Measurements from ENCODE around the gene APOC4.

APOC4 gene

DNA sequence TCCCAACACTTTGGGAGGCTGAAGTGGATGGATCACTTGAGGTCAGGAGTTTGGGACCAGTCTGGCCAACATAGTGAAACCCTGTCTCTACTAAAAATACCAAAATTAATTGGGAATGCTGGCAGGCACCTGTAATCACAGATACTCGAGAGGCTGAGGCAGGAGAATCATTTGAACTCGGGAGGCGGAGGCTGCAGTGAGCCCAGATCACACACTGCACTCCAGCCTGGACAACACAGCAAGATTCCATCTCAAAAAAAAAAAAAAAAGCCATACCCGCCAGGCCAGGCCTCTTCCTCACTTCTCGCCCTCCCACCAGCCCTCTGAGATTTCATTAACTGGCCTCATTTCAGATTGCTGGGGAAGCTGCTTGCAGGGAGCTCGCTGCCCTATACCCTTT lies 51.5 kb downstream of the APOC4 start:
- no peak overlapping the region for H3K27ac Mint-ChIP-seq
- H3K36me3 Mint-ChIP-seq: peaks cover 3% of the 10 kb centered on the region
- H3K4me3 Mint-ChIP-seq: no peak overlapping the region
- no peaks in the 10 kb centered on the region for H3K27me3 Mint-ChIP-seq
- peaks cover 4% of the 10 kb centered on the region for H3K4me1 Mint-ChIP-seq
- no peaks in the 10 kb centered on the region for H3K9me3 Mint-ChIP-seq

DNA sequence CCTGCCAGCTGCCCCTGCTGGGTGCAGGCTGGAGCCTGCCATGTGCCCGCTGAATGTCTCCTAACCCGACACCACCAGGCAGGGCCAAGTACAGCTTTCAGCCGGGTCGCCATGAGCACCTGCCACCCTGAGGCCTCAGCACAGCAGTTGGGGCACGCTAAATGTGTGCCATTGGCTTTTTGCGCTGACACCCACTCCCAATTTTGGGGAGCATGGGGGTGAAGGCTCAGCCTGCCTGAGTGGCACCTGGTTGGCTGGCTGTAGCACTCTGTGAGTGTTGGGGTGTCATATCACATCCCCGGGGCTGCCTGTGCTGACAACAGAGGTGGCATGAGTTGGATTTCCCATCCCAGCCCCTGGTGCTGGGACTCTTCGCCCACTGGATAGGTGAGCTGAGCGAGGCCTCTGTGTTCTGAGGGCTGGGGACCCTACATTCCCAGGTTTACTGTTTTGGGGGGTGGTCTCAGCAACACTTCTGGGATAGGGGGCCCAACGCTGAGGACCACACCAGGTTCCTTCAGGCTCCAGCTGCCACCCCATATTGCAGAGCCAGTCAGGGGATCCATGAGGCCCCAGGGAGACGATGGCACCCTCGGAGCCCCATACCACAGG lies 52.0 kb downstream of the APOC4 start:
- H3K4me3 Mint-ChIP-seq: no peak overlapping the region
- H3K27ac Mint-ChIP-seq: no peak overlapping the region
- no peaks in the 10 kb centered on the region for H3K27me3 Mint-ChIP-seq
- H3K36me3 Mint-ChIP-seq: peaks cover 2% of the 10 kb centered on the region
- peaks cover 2% of the 10 kb centered on the region for H3K4me1 Mint-ChIP-seq
- H3K9me3 Mint-ChIP-seq: no peaks in the 10 kb centered on the region
